Measurements from ENCODE around the gene HADHA. TPM values are rescaled to one million over a fixed set of nuclear protein-coding genes. Genes with fewer than 3 reads are reported as not detected.

The HADHA gene
- polyA plus RNA-seq, 1 donor from 2014 or later, result 40.0 TPM

- H3K27ac ChIP-seq (ENCODE audit: low read length), result no peak overlapping the region
- no peak for TF ChIP-seq SMC3 (conservative IDR thresholded peaks at IDR 0.05; ENCODE audit: poor library complexity)
- no peak for TF ChIP-seq RAD21 (conservative IDR thresholded peaks at IDR 0.05)
These were observed 69.6 kb downstream of the HADHA start for GRCh38 chr2:26174691-26175465.

GRCh38 chr2:26173776-26174482 lies 70.5 kb downstream of the HADHA start:
- Histone ChIP-seq H3K27ac (ENCODE audit: low read length) (no peak overlapping the region), H2AFZ (ENCODE audit: low read depth, low read length) (peak overlapping the region; percentile 27), H3K4me3 (ENCODE audit: low read length) (peak overlapping the region; percentile 73), H4K20me1 (ENCODE audit: insufficient read depth) (no peaks in the 10 kb centered on the region), H3F3A (ENCODE audit: insufficient read depth, low read length, poor library complexity, severe bottlenecking) (no peaks in the 10 kb centered on the region), H3K27me3 (ENCODE audit: insufficient read depth, low read depth, low read length) (peaks cover 10% of the 10 kb centered on the region), H3K36me3 (ENCODE audit: insufficient read depth, low read length) (no peaks in the 10 kb centered on the region), H3K9me2 (ENCODE audit: insufficient read depth, low read length) (no peaks in the 10 kb centered on the region), H3K4me2 (ENCODE audit: low read length) (no peak overlapping the region), H3K9me3 (ENCODE audit: low read length) (no peaks in the 10 kb centered on the region), H3K79me2 (replicated peaks; ENCODE audit: insufficient read depth, low read length) (peaks cover 14% of the 10 kb centered on the region), H3K9ac (ENCODE audit: low read length) (peak overlapping the region; percentile 63)
- TF ChIP-seq TAF1 (IDR thresholded peaks at IDR 0.05; ENCODE audit: low read depth) (no peak), EZH2 (IDR thresholded peaks at IDR 0.05; ENCODE audit: borderline replicate concordance, insufficient read depth, low read length, poor library complexity, severe bottlenecking) (no peak), REST (IDR thresholded peaks at IDR 0.05; ENCODE audit: borderline replicate concordance) (no peak), CTCF (IDR thresholded peaks at IDR 0.05; ENCODE audit: poor library complexity, severe bottlenecking) (no peak), RAD21 (conservative IDR thresholded peaks at IDR 0.05) (no peak), POLR2AphosphoS5 (IDR thresholded peaks at IDR 0.05) (no peak), MXI1 (conservative IDR thresholded peaks at IDR 0.05; ENCODE audit: poor library complexity, severe bottlenecking) (no peak), EP300 (conservative IDR thresholded peaks at IDR 0.05; ENCODE audit: poor library complexity, severe bottlenecking) (no peak), SMC3 (conservative IDR thresholded peaks at IDR 0.05; ENCODE audit: poor library complexity) (no peak)

More at GRCh38 chr2:26174691-26175465, 69.6 kb downstream of the HADHA start:
- H3F3A ChIP-seq (ENCODE audit: insufficient read depth, low read length, poor library complexity, severe bottlenecking), result no peaks in the 10 kb centered on the region
- no peaks in the 10 kb centered on the region for H3K36me3 ChIP-seq (ENCODE audit: insufficient read depth, low read length)
- H3K27me3 ChIP-seq (ENCODE audit: insufficient read depth, low read depth, low read length), result peaks cover 10% of the 10 kb centered on the region
- peaks cover 14% of the 10 kb centered on the region for H3K79me2 ChIP-seq (replicated peaks; ENCODE audit: insufficient read depth, low read length)
- H4K20me1 ChIP-seq (ENCODE audit: insufficient read depth), result no peaks in the 10 kb centered on the region
- no peak overlapping the region for H3K9ac ChIP-seq (ENCODE audit: low read length)
- H3K9me3 ChIP-seq (ENCODE audit: low read length), result no peaks in the 10 kb centered on the region
- H2AFZ ChIP-seq (ENCODE audit: low read depth, low read length), result no peak overlapping the region
- no peaks in the 10 kb centered on the region for H3K9me2 ChIP-seq (ENCODE audit: insufficient read depth, low read length)
- peak overlapping the region; percentile 73 for H3K4me3 ChIP-seq (ENCODE audit: low read length)
- H3K4me2 ChIP-seq (ENCODE audit: low read length), result no peak overlapping the region

Data from neural cell (in vitro differentiated cells).